Spleen (tissue), 7 donors: ENCODE measurements around the gene BOD1.

Experiments used
- POLR2A ChIP-seq, 3 donors: fragments of 450-650 bp; IDR thresholded peaks; one replicate each; pipeline ENCODE4 v1.5.1; 2017; ENCODE audit warnings: antibody characterized with exemption in 3 of 3, mild to moderate bottlenecking in 1 of 3
- TF ChIP-seq, protein P1 (sequence below), 11 experiments: fragments of 200-600 bp in 7 of 11; fragments of 450-650 bp in 4 of 11; sonication (generic) in 4 of 11; IDR thresholded peaks in 8 of 11; conservative IDR thresholded peaks in 3 of 11; 1 replicate in 7 of 11; 2 replicates in 4 of 11; pipeline versions ENCODE4 v1.4.0 to v1.8.0; 2016 to 2021; ENCODE audit warnings: antibody characterized with exemption in 11 of 11, inconsistent platforms in 4 of 11, mild to moderate bottlenecking in 1 of 11
- donor health status: DM: no; HTN: no; CAD: no; lungs with moderate emphysema.
- donor health status: DM: no; HTN: no; CAD: no.
- donor health status: DM: no; HTN: no; CAD: no.

- no peak for TF ChIP-seq POLR2A (IDR thresholded peaks at IDR 0.05)
- TF ChIP-seq, protein P1, sequence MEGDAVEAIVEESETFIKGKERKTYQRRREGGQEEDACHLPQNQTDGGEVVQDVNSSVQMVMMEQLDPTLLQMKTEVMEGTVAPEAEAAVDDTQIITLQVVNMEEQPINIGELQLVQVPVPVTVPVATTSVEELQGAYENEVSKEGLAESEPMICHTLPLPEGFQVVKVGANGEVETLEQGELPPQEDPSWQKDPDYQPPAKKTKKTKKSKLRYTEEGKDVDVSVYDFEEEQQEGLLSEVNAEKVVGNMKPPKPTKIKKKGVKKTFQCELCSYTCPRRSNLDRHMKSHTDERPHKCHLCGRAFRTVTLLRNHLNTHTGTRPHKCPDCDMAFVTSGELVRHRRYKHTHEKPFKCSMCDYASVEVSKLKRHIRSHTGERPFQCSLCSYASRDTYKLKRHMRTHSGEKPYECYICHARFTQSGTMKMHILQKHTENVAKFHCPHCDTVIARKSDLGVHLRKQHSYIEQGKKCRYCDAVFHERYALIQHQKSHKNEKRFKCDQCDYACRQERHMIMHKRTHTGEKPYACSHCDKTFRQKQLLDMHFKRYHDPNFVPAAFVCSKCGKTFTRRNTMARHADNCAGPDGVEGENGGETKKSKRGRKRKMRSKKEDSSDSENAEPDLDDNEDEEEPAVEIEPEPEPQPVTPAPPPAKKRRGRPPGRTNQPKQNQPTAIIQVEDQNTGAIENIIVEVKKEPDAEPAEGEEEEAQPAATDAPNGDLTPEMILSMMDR (IDR thresholded peaks at IDR 0.05 in 8 of 11, conservative IDR thresholded peaks at IDR 0.05 in 3 of 11) = no peak
Observed at GRCh38 chr5:173611706-173612105, 4.7 kb downstream of the BOD1 start.
